CD4-positive, CD25-positive, alpha-beta regulatory T cell (primary cell): ENCODE measurements around the gene NTRK2. TPM values are rescaled to one million over a fixed set of nuclear protein-coding genes. Genes with fewer than 3 reads are reported as not detected.

Experiments
- ATAC-seq, 2 donors: fragments of 150-1000 bp; cut with Tn5 transposase; one replicate each; pipeline ENCODE4 v1.10.0; 2021; ENCODE audit warnings: low read depth in 2 of 2, moderate number of reproducible peaks in 2 of 2, moderate library complexity in 1 of 2
- DNase-seq, 3 donors: peaks; one replicate each; pipeline versions ENCODE4 v3.0.0 to v3.0.0-alpha.2; 2012 to 2022; ENCODE audit warnings: mixed read lengths in 1 of 3
- H3K27ac ChIP-seq: one replicate; pipeline ENCODE4 v1.7.0; 2013; ENCODE audit warnings: mild to moderate bottlenecking, low read length; ENCODE audit not compliant: insufficient read depth, poor library complexity, severe bottlenecking
- H3K27me3 ChIP-seq: one replicate; pipeline ENCODE4 v1.7.0; 2013; ENCODE audit warnings: low read length; ENCODE audit not compliant: control insufficient read depth, insufficient read depth
- H3K36me3 ChIP-seq: one replicate; pipeline ENCODE4 v1.7.0; 2013; ENCODE audit warnings: mild to moderate bottlenecking, low read length, moderate library complexity; ENCODE audit not compliant: control insufficient read depth, insufficient read depth
- H3K4me1 ChIP-seq: 2 replicates; pipeline ENCODE4 v1.7.0; 2013; ENCODE audit warnings: mild to moderate bottlenecking, low read length; ENCODE audit not compliant: insufficient read depth, control insufficient read depth, poor library complexity, severe bottlenecking
- H3K4me3 ChIP-seq: one replicate; pipeline ENCODE4 v1.7.0; 2013; ENCODE audit warnings: low read depth, mild to moderate bottlenecking, low read length, moderate library complexity
- H3K9me3 ChIP-seq, 2 experiments: 1 replicate in 1 of 2; 2 replicates in 1 of 2; pipeline ENCODE4 v1.7.0; 2013; ENCODE audit warnings: low read length in 2 of 2, mild to moderate bottlenecking in 1 of 2, moderate library complexity in 1 of 2; ENCODE audit not compliant: control insufficient read depth in 2 of 2
- H3K27ac Mint-ChIP-seq, 3 donors: one replicate each; pipeline ENCODE4 v1.8.0; 2020 to 2022; ENCODE audit warnings: mild to moderate bottlenecking in 3 of 3, mixed read lengths in 3 of 3, moderate library complexity in 2 of 3
- H3K27me3 Mint-ChIP-seq: one replicate; pipeline ENCODE4 v1.8.0; 2022; ENCODE audit warnings: mild to moderate bottlenecking, mixed read lengths
- H3K36me3 Mint-ChIP-seq: one replicate; pipeline ENCODE4 v1.8.0; 2020; ENCODE audit warnings: mixed read lengths
- H3K4me1 Mint-ChIP-seq, 4 donors: one replicate each; pipeline ENCODE4 v1.8.0; 2020 to 2022; ENCODE audit warnings: mixed read lengths in 4 of 4, mild to moderate bottlenecking in 1 of 4
- H3K4me3 Mint-ChIP-seq, 4 donors: one replicate each; pipeline ENCODE4 v1.8.0; 2020 to 2022; ENCODE audit warnings: mild to moderate bottlenecking in 4 of 4, mixed read lengths in 4 of 4, moderate library complexity in 3 of 4
- H3K9me3 Mint-ChIP-seq, 7 donors: one replicate each; pipeline ENCODE4 v1.8.0; 2020 to 2022; ENCODE audit warnings: mixed read lengths in 7 of 7, mild to moderate bottlenecking in 3 of 7, moderate library complexity in 2 of 7
- polyA plus RNA-seq, 4 donors: library from polyadenylated mRNA; unstranded; fragments of 300-500 nt; fragmentation: Illumina TruSeq; gene quantifications; one replicate each; pipeline ENCODE4 v1.2.3, GENCODE V29; 2021
- total RNA-seq: library from RNA; stranded (reverse); gene quantifications from one replicate; pipeline ENCODE4 v1.2.3, GENCODE V29; 2022

NTRK2 gene
- total and polyA plus RNA-seq, 5 donors from 2014 or later: 0.02 to 0.12 TPM; not detected in 3

GRCh38 chr9:85025638-85026037, 356.1 kb downstream of the NTRK2 start:
- H3K4me3 Mint-ChIP-seq: no peak overlapping the region
- DNase-seq (no peak), ATAC-seq (no peak)
- Histone ChIP-seq H3K27me3 (no peaks in the 10 kb centered on the region), H3K9me3 (no peaks in the 10 kb centered on the region), H3K4me3 (no peak overlapping the region), H3K36me3 (no peaks in the 10 kb centered on the region), H3K4me1 (no peaks in the 10 kb centered on the region), H3K27ac (no peak overlapping the region)
- peaks cover 0 to 5% (median 0%) of the 10 kb centered on the region in 7 donors for H3K9me3 Mint-ChIP-seq
- H3K27ac Mint-ChIP-seq: no peak overlapping the region
- H3K36me3 Mint-ChIP-seq: no peaks in the 10 kb centered on the region
- H3K27me3 Mint-ChIP-seq: no peaks in the 10 kb centered on the region
- no peaks in the 10 kb centered on the region for H3K4me1 Mint-ChIP-seq

DNA sequence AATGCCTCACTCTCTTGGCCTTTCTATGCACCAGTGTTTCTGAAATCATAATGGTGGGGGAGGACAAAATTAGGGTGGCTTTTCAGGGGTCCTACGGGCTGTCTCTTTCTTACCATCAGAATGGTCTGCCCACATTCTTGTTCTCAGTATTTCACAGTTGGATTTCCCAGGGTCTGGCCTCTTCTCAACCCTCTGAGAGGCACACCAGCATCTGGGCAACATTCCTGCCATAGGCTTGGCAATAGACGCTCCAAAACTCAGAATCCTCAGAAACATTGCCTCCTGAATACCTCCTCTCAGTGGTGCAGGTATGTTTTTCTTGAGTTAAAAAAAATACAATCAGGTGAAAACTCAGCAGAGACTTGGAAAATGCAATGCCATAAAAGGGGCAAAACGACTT, 358.3 kb downstream of the NTRK2 start:
- Mint-ChIP-seq H3K36me3 (no peaks in the 10 kb centered on the region), H3K27me3 (no peaks in the 10 kb centered on the region), H3K9me3 (peaks cover 0 to 5% (median 0%) of the 10 kb centered on the region in 7 donors), H3K27ac (no peak overlapping the region), H3K4me1 (no peaks in the 10 kb centered on the region), H3K4me3 (no peak overlapping the region)
- no peaks in the 10 kb centered on the region for H3K9me3 ChIP-seq
- no peaks in the 10 kb centered on the region for H3K27me3 ChIP-seq
- H3K36me3 ChIP-seq: no peaks in the 10 kb centered on the region
- no peak for DNase-seq
- H3K4me1 ChIP-seq: no peaks in the 10 kb centered on the region
- H3K27ac ChIP-seq: no peak overlapping the region
- no peak for ATAC-seq
- H3K4me3 ChIP-seq: no peak overlapping the region

GRCh38 chr9:85030316-85030715, 360.8 kb downstream of the NTRK2 start:
- Mint-ChIP-seq H3K36me3 (no peaks in the 10 kb centered on the region), H3K27me3 (no peaks in the 10 kb centered on the region), H3K4me3 (no peak overlapping the region), H3K27ac (no peak overlapping the region), H3K4me1 (no peaks in the 10 kb centered on the region), H3K9me3 (peaks cover 0 to 12% (median 0%) of the 10 kb centered on the region in 7 donors)
- H3K27ac ChIP-seq: no peak overlapping the region
- no peaks in the 10 kb centered on the region for H3K9me3 ChIP-seq
- DNase-seq (no peak), ATAC-seq (no peak)
- no peaks in the 10 kb centered on the region for H3K36me3 ChIP-seq
- no peak overlapping the region for H3K4me3 ChIP-seq
- no peaks in the 10 kb centered on the region for H3K4me1 ChIP-seq
- no peaks in the 10 kb centered on the region for H3K27me3 ChIP-seq

DNA sequence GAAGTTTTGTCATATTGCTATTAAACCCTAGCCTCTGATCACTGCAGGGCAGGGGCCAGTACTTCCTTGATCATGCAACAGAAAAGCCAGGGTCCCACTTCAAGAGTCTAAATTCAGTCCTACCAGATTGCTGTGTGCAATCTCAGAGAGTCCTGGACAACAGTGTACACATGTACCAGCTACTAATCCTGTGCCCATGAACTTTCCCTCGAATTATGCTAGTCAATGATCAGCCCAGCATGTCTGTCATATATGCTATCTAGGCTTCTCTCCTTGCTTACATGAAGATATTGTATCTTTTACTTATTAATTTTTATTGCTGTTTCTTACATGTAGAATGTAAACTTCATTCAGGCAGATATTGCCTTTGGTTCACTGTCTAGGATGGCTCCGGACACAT, 367.0 kb downstream of the NTRK2 start:
- no peak overlapping the region for H3K4me3 Mint-ChIP-seq
- no peak for DNase-seq

DNA sequence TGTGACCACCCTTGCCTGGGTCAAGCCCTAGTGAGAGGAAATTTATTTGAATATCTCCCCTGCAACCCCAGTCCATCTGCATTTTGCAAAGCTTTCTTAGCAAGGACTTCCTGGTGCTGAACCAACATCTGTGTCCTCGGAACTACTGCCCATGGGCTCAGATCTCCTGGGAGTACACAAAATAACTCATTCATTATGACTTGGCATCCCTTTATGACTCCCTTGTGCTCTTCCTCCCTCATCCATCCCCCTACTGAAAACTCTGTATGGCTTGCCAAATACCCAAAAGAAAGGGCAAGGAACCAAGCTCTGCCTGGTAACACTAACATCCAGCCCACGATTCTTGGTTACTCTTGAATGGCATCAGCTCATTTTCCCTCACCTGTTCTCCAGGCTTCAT, 368.5 kb downstream of the NTRK2 start:
- H3K4me1 ChIP-seq: no peaks in the 10 kb centered on the region
- no peaks in the 10 kb centered on the region for H3K27me3 Mint-ChIP-seq
- H3K9me3 Mint-ChIP-seq: peaks cover 0 to 4% (median 0%) of the 10 kb centered on the region in 7 donors
- H3K27ac ChIP-seq: no peak overlapping the region
- no peaks in the 10 kb centered on the region for H3K27me3 ChIP-seq
- DNase-seq (no peak), ATAC-seq (no peak)
- no peak overlapping the region for H3K27ac Mint-ChIP-seq
- no peaks in the 10 kb centered on the region for H3K36me3 ChIP-seq
- no peaks in the 10 kb centered on the region for H3K4me1 Mint-ChIP-seq
- H3K36me3 Mint-ChIP-seq: no peaks in the 10 kb centered on the region
- no peak overlapping the region for H3K4me3 ChIP-seq
- no peak overlapping the region for H3K4me3 Mint-ChIP-seq
- no peaks in the 10 kb centered on the region for H3K9me3 ChIP-seq

More for the DNA sequence above, 367.0 kb downstream of the NTRK2 start:
- Histone ChIP-seq H3K4me3 (no peak overlapping the region), H3K4me1 (no peaks in the 10 kb centered on the region), H3K27ac (no peak overlapping the region), H3K36me3 (no peaks in the 10 kb centered on the region), H3K9me3 (no peaks in the 10 kb centered on the region), H3K27me3 (no peaks in the 10 kb centered on the region)
- Mint-ChIP-seq H3K27me3 (no peaks in the 10 kb centered on the region), H3K4me1 (no peaks in the 10 kb centered on the region), H3K27ac (no peak overlapping the region), H3K9me3 (peaks cover 0 to 8% (median 0%) of the 10 kb centered on the region in 7 donors), H3K36me3 (no peaks in the 10 kb centered on the region)
- no peak for ATAC-seq

DNA sequence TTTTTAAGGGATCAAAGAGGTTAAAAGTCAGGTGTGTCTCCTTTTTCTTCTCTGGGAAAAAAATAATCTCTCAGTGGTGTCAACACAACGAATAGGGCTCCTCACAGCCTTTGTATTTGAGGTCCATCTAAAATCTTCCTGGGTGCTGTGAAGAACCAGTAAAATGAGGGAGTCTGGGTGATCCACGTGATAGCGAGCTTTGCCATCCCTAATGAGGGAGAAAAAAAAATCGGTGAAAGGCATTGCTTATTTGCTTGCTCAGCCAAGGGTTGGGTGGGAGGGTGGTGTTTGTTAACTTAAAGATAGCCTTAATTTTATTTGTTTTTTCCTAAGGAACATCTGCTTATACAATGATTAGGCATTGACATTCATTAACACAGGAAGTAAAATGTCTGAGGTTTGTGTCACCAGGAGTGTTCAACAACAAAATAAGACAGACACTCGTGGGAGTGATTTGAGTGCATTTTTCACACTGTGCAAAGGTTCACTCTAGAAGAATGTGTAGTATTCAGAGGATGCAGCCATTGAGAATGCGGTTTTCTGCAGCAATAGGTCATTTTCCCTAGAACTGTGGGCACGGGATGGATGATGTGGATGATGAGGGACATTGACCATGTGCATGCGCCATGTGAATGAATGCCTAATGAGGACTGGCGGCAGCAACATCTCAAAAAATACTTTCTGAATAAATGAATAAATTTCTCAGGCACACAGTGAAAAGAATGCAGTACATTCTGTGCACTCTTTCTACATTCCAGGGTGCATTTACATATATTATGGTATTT, 369.5 kb downstream of the NTRK2 start:
- H3K4me3 Mint-ChIP-seq: no peak overlapping the region
- no peaks in the 10 kb centered on the region for H3K36me3 Mint-ChIP-seq
- Histone ChIP-seq H3K27me3 (no peaks in the 10 kb centered on the region), H3K4me3 (no peak overlapping the region), H3K27ac (no peak overlapping the region), H3K4me1 (no peaks in the 10 kb centered on the region), H3K36me3 (no peaks in the 10 kb centered on the region), H3K9me3 (no peaks in the 10 kb centered on the region)
- H3K4me1 Mint-ChIP-seq: no peaks in the 10 kb centered on the region
- ATAC-seq (no peak), DNase-seq (no peak)
- H3K27me3 Mint-ChIP-seq: no peaks in the 10 kb centered on the region
- no peak overlapping the region for H3K27ac Mint-ChIP-seq
- H3K9me3 Mint-ChIP-seq: peaks cover 0 to 3% (median 0%) of the 10 kb centered on the region in 7 donors

DNA sequence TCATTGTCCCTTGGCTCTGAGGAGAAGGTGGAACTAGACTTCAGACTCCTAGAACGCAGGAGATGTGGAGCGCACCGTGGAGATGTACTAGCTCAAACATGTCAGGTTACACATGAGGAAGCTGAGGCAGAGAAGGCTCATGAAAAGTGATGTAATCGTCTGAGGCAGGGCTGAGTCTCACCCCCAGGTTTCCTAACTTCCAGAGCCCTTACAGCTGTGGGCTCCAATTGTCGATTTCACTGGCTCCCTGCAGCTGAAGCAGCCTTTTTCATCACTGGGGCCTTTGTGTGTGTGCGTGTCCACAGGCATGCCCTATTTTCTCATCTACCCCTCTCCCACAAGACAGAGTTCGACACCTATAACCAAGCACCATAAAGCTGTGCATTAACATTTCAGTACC, 370.6 kb downstream of the NTRK2 start:
- Mint-ChIP-seq H3K9me3 (peaks cover 0 to 2% (median 0%) of the 10 kb centered on the region in 7 donors), H3K27me3 (no peaks in the 10 kb centered on the region), H3K36me3 (no peaks in the 10 kb centered on the region), H3K27ac (no peak overlapping the region), H3K4me1 (no peaks in the 10 kb centered on the region), H3K4me3 (no peak overlapping the region)
- no peaks in the 10 kb centered on the region for H3K27me3 ChIP-seq
- H3K4me3 ChIP-seq: no peak overlapping the region
- DNase-seq (no peak), ATAC-seq (no peak)
- no peaks in the 10 kb centered on the region for H3K4me1 ChIP-seq
- no peaks in the 10 kb centered on the region for H3K9me3 ChIP-seq
- no peak overlapping the region for H3K27ac ChIP-seq
- no peaks in the 10 kb centered on the region for H3K36me3 ChIP-seq

DNA sequence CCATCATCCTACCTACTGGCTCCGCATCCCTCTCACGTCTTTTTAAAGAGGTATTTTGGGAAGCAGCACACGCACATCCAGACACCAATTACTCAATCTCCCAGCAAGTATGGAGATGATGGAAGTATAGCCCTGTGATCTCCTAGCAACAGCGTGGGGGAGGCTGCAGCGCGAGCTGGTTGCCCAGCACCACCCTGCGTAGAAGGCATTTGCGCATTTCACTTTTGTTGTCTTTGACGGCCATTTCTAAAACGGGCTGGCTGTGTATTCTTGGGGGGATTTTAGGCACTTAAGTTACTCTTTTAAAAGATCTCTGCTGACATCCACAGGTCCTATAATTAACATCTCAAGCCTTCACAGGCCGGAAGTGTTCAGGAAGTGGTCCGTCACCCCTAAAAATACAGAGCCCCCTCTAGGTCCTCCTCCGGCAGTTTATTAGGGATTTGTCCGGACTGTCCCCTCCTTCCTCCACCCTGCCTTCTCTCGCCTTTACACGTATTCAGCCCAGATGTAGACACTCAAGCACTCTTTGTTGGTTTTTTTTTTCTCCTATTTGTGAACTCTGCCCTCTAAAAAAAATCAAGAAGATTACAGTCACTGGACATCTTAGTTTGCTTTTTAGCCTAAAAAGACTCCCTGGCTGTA, 371.4 kb downstream of the NTRK2 start:
- H3K36me3 Mint-ChIP-seq: no peaks in the 10 kb centered on the region
- H3K9me3 Mint-ChIP-seq: peaks cover 0 to 2% (median 0%) of the 10 kb centered on the region in 7 donors
- Histone ChIP-seq H3K9me3 (no peaks in the 10 kb centered on the region), H3K27me3 (no peaks in the 10 kb centered on the region), H3K4me3 (no peak overlapping the region), H3K4me1 (no peaks in the 10 kb centered on the region), H3K36me3 (no peaks in the 10 kb centered on the region), H3K27ac (no peak overlapping the region)
- H3K4me1 Mint-ChIP-seq: no peaks in the 10 kb centered on the region
- no peak for ATAC-seq
- no peak overlapping the region for H3K4me3 Mint-ChIP-seq
- no peak for DNase-seq
- no peaks in the 10 kb centered on the region for H3K27me3 Mint-ChIP-seq
- no peak overlapping the region for H3K27ac Mint-ChIP-seq
